ENCODE measurements around the gene CACYBP.
"Not testable (repeated sequence)": the region's sequence is repeated elsewhere in the genome, so short reads cannot be mapped to it uniquely, and the experiment has no call there.

Gene CACYBP

GRCh38 chr1:175015243-175015642, 15.5 kb downstream of the CACYBP start:
- DNase-seq = no peak

- DNase-seq = no peak
Measured at GRCh38 chr1:175019524-175019923, 19.8 kb downstream of the CACYBP start.

- peak; percentile 99 for DNase-seq
Measured at GRCh38 chr1:175023043-175023921, 23.5 kb downstream of the CACYBP start, which contains the start of gene MRPS14. TSS of gene MRPS14 (minus strand) at chr1:175023425. CDS start at chr1:175023408, 17 bp downstream.

GRCh38 chr1:175023922-175024242, 24.1 kb downstream of the CACYBP start:
- DNase-seq = not testable (repeated sequence)

GRCh38 chr1:175024773-175025172, 25.0 kb downstream of the CACYBP start:
- DNase-seq = no peak

GRCh38 chr1:175033953-175034352, 34.2 kb downstream of the CACYBP start:
- no peak for DNase-seq

GRCh38 chr1:175034775-175035174, 35.0 kb downstream of the CACYBP start:
- DNase-seq = no peak

- no peak for DNase-seq
Measured at GRCh38 chr1:175035865-175036264, 36.1 kb downstream of the CACYBP start.

- DNase-seq = no peak
Measured at GRCh38 chr1:175036476-175036875, 36.7 kb downstream of the CACYBP start.

- no peak for DNase-seq
Measured at GRCh38 chr1:175037416-175037815, 37.7 kb downstream of the CACYBP start.

- no peak for DNase-seq
Measured at GRCh38 chr1:175040324-175040879, 40.7 kb downstream of the CACYBP start.

- no peak for DNase-seq
Measured at GRCh38 chr1:175042650-175043049, 42.9 kb downstream of the CACYBP start.

- no peak for DNase-seq
Measured at GRCh38 chr1:175043824-175044223, 44.1 kb downstream of the CACYBP start.

- not testable (repeated sequence) for DNase-seq
Measured at GRCh38 chr1:175044591-175044990, 44.8 kb downstream of the CACYBP start.

GRCh38 chr1:175045097-175045496, 45.4 kb downstream of the CACYBP start:
- DNase-seq = no peak

- no peak for DNase-seq
Measured at GRCh38 chr1:175045519-175045918, 45.8 kb downstream of the CACYBP start.

- no peak for DNase-seq
Measured at GRCh38 chr1:175050992-175051391, 51.2 kb downstream of the CACYBP start.

- DNase-seq = no peak
Measured at GRCh38 chr1:175054736-175055135, 55.0 kb downstream of the CACYBP start.
